Measurements from ENCODE around the gene MAPK12.

Gene MAPK12

DNA sequence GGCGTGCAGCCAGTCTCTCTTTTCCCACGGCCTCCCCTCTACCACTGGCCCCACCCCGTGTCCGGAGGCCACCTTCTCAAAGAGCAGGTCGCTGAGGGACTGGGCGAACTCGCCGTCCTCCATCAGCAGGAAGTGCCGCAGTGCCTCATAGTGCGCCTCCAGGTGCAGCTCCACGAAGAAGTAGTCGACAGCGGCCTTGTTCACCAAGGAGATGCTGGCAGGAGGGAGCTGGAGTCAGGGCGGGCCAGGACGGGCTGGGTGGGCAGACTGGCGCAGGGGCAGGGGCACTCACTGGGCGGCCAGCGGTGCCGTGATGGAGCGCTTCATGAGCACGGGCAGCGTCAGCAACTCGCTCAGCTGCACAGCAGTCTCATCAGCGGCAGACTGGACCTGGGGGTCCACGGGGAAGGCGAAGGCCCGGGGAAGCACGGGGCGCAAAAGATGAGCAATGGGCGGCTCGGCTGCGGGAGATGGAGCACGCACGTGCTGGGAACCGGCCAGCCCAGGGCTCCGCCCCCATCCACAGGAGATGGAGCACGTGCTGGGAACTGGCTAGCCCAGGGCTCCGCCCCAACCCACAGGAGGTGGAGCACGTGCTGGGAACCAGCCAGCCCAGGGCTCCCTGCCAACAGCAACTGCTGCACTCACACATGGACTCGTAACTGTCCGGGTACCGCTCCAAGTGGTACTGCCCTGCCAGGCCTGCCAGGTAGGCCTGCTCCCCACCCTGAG, 42.3 kb downstream of the MAPK12 start:
- DNase-seq (ENCODE audit: low spot score), result no peak
- TF ChIP-seq, protein P1, sequence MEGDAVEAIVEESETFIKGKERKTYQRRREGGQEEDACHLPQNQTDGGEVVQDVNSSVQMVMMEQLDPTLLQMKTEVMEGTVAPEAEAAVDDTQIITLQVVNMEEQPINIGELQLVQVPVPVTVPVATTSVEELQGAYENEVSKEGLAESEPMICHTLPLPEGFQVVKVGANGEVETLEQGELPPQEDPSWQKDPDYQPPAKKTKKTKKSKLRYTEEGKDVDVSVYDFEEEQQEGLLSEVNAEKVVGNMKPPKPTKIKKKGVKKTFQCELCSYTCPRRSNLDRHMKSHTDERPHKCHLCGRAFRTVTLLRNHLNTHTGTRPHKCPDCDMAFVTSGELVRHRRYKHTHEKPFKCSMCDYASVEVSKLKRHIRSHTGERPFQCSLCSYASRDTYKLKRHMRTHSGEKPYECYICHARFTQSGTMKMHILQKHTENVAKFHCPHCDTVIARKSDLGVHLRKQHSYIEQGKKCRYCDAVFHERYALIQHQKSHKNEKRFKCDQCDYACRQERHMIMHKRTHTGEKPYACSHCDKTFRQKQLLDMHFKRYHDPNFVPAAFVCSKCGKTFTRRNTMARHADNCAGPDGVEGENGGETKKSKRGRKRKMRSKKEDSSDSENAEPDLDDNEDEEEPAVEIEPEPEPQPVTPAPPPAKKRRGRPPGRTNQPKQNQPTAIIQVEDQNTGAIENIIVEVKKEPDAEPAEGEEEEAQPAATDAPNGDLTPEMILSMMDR (IDR thresholded peaks at IDR 0.05; ENCODE audit: extremely low read depth, insufficient read depth, missing control alignments), result no peak
- in situ Hi-C loops (cut with MboI; ENCODE audit: low pct_unique_long_range_greater_than_20kb, low sequenced_read_pairs, unreplicated experiment), result no loop called here

DNA sequence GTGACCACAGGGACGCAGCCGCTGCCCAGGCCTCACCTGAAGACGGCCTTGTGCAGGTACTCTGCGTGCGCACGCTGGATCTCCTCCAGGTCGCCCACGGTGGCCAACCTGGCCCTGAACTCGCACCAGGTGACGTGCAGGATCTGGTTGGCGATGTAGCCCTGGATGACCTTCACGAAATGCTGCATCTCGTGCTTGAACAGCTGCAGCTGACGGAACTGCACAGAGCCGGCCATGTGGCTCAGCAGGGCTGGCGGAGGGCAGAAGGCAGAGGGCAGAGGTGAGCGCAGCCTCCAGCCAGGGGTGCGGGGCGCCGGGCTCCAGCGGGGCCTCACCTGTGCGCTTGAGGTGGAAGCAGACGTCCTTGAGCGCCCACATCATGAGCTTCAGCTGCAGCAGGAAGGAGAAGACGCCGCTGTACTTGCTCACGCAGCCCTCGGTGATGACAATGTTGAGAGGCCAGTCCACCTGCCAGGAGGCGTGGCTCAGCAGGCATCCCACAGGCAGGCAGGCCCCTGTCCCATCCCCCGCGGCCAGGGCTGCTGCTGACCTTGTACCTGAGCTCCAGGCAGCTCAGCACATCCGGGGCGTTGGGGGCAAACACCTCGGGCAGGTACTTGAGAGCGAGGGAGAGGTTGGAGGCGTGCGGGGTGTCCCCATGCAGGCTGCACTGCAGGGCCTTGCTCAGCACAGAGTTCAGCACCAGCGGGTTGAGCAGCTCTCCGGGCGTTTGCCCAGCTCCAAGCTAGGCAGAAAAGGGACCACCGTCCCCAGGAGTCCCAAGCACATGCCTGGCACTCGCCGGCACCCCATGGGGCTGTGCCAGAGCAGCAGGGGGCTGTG, 43.1 kb downstream of the MAPK12 start:
- TF ChIP-seq, protein P1 (IDR thresholded peaks at IDR 0.05; ENCODE audit: extremely low read depth, insufficient read depth, missing control alignments), result no peak
- in situ Hi-C loops (cut with MboI; ENCODE audit: low pct_unique_long_range_greater_than_20kb, low sequenced_read_pairs, unreplicated experiment), result no loop called here
- no peak for DNase-seq (ENCODE audit: low spot score)

DNA sequence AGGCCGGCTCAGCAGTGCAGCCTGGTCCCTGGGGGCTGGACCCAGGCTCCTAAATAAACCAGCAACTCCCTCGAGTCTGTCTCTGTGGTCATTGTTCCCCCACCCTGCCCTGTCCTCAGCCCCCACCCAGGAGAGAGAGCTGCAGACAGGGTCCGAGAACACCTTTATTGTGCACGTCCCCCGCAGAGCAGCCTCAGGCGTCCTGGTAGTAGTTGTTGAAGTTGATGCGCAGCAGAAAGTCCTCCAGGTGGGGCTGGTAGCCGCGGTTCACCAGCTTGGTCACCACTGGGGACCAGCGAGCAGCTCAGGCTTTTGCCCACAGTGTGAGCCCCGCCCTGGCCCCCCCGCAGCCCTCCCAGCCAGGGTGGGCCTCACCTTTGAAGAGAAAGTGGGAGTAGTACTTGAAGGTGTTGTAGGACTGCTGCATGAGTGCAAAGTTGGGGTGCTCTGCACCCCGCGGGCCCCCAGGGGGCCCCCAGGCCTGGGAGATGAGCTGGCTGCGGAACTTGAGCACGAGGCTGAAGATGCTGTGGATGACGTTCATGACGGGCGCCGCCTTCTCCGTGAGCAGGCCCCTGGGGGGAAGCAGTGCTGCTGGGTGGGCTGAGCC, 43.8 kb downstream of the MAPK12 start:
- in situ Hi-C loops (cut with MboI; ENCODE audit: low pct_unique_long_range_greater_than_20kb, low sequenced_read_pairs, unreplicated experiment), result no loop called here
- DNase-seq (ENCODE audit: low spot score), result no peak
- TF ChIP-seq, protein P1 (IDR thresholded peaks at IDR 0.05; ENCODE audit: extremely low read depth, insufficient read depth, missing control alignments), result no peak

DNA sequence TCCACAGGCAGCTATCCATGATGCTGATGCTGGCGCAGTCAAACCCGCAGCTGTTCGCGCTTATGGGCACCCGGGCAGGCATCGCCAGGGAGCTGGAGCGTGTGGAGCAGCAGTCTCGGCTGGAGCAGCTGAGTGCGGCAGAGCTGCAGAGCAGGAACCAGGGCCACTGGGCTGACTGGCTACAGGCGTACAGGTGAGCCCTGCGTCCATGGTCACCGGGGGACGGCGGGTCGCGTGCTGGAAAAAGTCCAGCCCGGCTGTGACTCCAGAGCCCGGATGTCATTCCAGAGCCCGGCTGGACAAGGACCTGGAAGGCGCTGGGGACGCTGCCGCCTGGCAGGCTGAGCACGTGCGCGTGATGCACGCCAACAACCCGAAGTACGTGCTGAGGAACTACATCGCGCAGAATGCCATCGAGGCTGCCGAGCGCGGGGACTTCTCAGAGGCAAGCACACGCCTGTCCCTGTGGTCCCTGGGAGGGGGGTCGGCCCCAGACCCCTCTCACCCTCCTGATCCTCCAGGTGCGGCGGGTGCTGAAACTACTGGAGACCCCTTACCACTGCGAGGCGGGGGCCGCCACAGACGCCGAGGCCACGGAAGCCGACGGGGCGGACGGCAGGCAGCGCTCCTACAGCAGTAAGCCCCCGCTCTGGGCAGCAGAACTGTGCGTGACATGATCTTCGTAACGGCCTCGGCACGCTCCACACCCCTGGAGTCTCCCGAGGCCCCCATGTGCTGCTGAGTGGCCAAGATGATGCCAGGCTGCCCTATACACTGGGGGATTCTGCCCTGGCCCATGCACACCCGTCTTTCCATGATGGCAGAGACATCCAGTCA, 44.6 kb downstream of the MAPK12 start:
- TF ChIP-seq, protein P1 (IDR thresholded peaks at IDR 0.05; ENCODE audit: extremely low read depth, insufficient read depth, missing control alignments), result no peak
- no peak for DNase-seq (ENCODE audit: low spot score)
- in situ Hi-C loops (cut with MboI; ENCODE audit: low pct_unique_long_range_greater_than_20kb, low sequenced_read_pairs, unreplicated experiment), result no loop called here

DNA sequence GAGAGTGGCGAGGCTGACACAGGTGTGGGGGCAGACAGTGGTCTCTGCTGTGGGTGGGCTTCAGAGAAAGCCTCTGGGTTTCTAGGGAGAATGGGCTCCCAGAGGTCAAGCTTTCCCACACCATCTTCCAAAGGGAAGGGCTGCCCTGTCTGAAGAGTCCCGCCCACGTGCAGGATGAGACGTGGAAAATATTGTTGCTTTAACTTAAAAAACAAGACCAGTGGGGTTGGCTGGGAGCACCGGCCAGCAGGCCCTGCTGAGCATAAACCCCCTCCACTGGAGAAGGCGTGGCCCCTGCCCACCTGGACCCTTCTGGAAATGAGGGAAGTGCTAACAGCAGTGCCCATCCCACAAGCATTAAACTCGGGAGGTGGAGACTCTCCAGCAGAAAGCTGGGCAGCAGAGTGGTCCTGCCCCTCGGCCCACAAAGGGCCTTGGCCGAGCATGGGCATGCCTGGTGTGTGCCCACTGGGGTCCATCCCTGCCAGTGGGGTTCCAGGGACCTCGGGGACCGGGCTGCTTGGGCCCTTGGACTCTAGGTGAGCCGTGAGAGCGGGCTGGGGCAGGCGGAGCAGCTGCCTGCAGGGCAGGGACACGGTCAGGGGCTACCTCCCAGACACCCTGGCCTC, 45.3 kb downstream of the MAPK12 start:
- no peak for DNase-seq (ENCODE audit: low spot score)
- in situ Hi-C loops (cut with MboI; ENCODE audit: low pct_unique_long_range_greater_than_20kb, low sequenced_read_pairs, unreplicated experiment), result no loop called here
- TF ChIP-seq, protein P1 (IDR thresholded peaks at IDR 0.05; ENCODE audit: extremely low read depth, insufficient read depth, missing control alignments), result no peak

All from GM13977 (cell line).